ENCODE measurements around the gene FAM240A.

FAM240A gene

GRCh38 chr3:46675426-46675825 is 63.1 kb downstream of the FAM240A start:
- no peak for DNase-seq (ENCODE audit: low read depth)

Data from EH (cell line).